Liver (tissue), 9 donors: ENCODE results near the gene PIEZO2. TPM values are rescaled to one million over a fixed set of nuclear protein-coding genes. Genes with fewer than 3 reads are reported as not detected.

Source experiments
- DNase-seq: peaks from one replicate; pipeline ENCODE4 v3.0.0-alpha.2; 2017; ENCODE audit warnings: low spot score
- H3K27ac ChIP-seq, 2 donors: one replicate each; pipeline ENCODE4 v1.7.0; 2013; ENCODE audit warnings: inconsistent platforms in 2 of 2, low read length in 2 of 2, control low read depth in 1 of 2, low read depth in 1 of 2, mild to moderate bottlenecking in 1 of 2
- H3K27me3 ChIP-seq, 4 donors: one replicate each; pipeline versions ENCODE4 v1.6.1 to v1.7.0; 2013; ENCODE audit warnings: low read length in 3 of 4, inconsistent platforms in 1 of 4, mild to moderate bottlenecking in 1 of 4, moderate library complexity in 1 of 4; ENCODE audit not compliant: control insufficient read depth in 4 of 4, insufficient read depth in 4 of 4
- H3K36me3 ChIP-seq, 4 donors: one replicate each; pipeline versions ENCODE4 v1.6.1 to v1.7.0; 2013; ENCODE audit warnings: low read length in 3 of 4, mild to moderate bottlenecking in 3 of 4, low read depth in 1 of 4, moderate library complexity in 1 of 4; ENCODE audit not compliant: control insufficient read depth in 4 of 4, insufficient read depth in 3 of 4
- H3K4me1 ChIP-seq, 4 donors: one replicate each; pipeline versions ENCODE4 v1.6.1 to v1.7.0; 2013; ENCODE audit warnings: low read length in 3 of 4, mild to moderate bottlenecking in 3 of 4, moderate library complexity in 1 of 4; ENCODE audit not compliant: control insufficient read depth in 4 of 4, insufficient read depth in 4 of 4
- H3K4me3 ChIP-seq, 3 donors: one replicate each; pipeline versions ENCODE4 v1.6.1 to v1.7.0; 2013; ENCODE audit warnings: low read length in 3 of 3, control low read depth in 1 of 3, low read depth in 1 of 3, mild to moderate bottlenecking in 1 of 3
- H3K9ac ChIP-seq, 2 donors: one replicate each; pipeline ENCODE4 v1.7.0; 2013; ENCODE audit warnings: low read length in 2 of 2, mild to moderate bottlenecking in 2 of 2, moderate library complexity in 2 of 2, control low read depth in 1 of 2, low read depth in 1 of 2
- H3K9me3 ChIP-seq, 4 donors: one replicate each; pipeline versions ENCODE4 v1.6.1 to v1.7.0; 2013; ENCODE audit warnings: low read length in 3 of 4; ENCODE audit not compliant: control insufficient read depth in 4 of 4
- ATF3 ChIP-seq: IDR thresholded peaks from 2 replicates; pipeline ENCODE4 v1.6.1; 2016; ENCODE audit warnings: antibody characterized with exemption
- EGR1 ChIP-seq, 2 donors: IDR thresholded peaks; 2 replicates each; pipeline ENCODE4 v1.6.1; 2016 to 2018; ENCODE audit warnings: antibody characterized with exemption in 2 of 2, low read depth in 2 of 2
- FOXA1 ChIP-seq: IDR thresholded peaks from 2 replicates; pipeline ENCODE4 v1.6.1; 2016; ENCODE audit warnings: antibody characterized with exemption
- FOXA2 ChIP-seq: IDR thresholded peaks from 2 replicates; pipeline ENCODE4 v1.6.1; 2016; ENCODE audit warnings: antibody characterized with exemption
- HNF4A ChIP-seq, 2 donors: conservative IDR thresholded peaks; 2 replicates each; pipeline ENCODE4 v1.6.1; 2016; ENCODE audit warnings: antibody characterized with exemption in 2 of 2, mild to moderate bottlenecking in 2 of 2
- HNF4G ChIP-seq: IDR thresholded peaks from 2 replicates; pipeline ENCODE4 v1.6.1; 2016; ENCODE audit warnings: antibody characterized with exemption
- JUND ChIP-seq, 2 donors: IDR thresholded peaks; 2 replicates each; pipeline ENCODE4 v1.6.1; 2016; ENCODE audit warnings: antibody characterized with exemption in 2 of 2
- MAX ChIP-seq: IDR thresholded peaks from 2 replicates; pipeline ENCODE4 v1.6.1; 2016; ENCODE audit warnings: antibody characterized with exemption
- RXRA ChIP-seq, 2 donors: IDR thresholded peaks; 2 replicates each; pipeline ENCODE4 v1.6.1; 2017 to 2018; ENCODE audit warnings: antibody characterized with exemption in 2 of 2, mild to moderate bottlenecking in 1 of 2
- ZBTB33 ChIP-seq: IDR thresholded peaks from 2 replicates; pipeline ENCODE4 v1.6.1; 2016; ENCODE audit warnings: antibody characterized with exemption
- WGBS: extraction: QIAGEN DNeasy Blood & Tissue Kit; methylation state at CpG from one replicate; pipeline ENCODE4 v1.1.7; 2013; 5-methylcytosine and 5-hydroxymethylcytosine counted together
- polyA plus RNA-seq, 2 donors: library from polyadenylated mRNA; stranded (reverse) in 1 of 2; unstranded in 1 of 2; fragments of 200-250 nt in 1 of 2; fragments of >200 nt in 1 of 2; fragmentation: Nextera tagmentation in 1 of 2; extraction: Ambion mirVana in 1 of 2; gene quantifications; one replicate each; pipeline versions ENCODE4 v1.2.1 to v1.2.3, GENCODE V29; 2013 to 2015
- total RNA-seq, 2 donors: library from RNA; depleted of rRNA; stranded (reverse); fragments of >200 nt; gene quantifications; one replicate each; pipeline ENCODE4 v1.2.3, GENCODE V29; 2014
- TF ChIP-seq, protein P1 (sequence below): IDR thresholded peaks from 2 replicates; pipeline ENCODE4 v1.6.1; 2016; ENCODE audit warnings: antibody characterized with exemption, mild to moderate bottlenecking
- donor health status: healthy.
- donor health status: healthy.
- donor health status: healthy.
- donor health status: healthy.
- donor health status: healthy.

PIEZO2 gene
- total and polyA plus RNA-seq, 4 donors, result 1.1 to 12.3 (median 4.8) TPM

GRCh38 chr18:10724666-10725065 is 424.7 kb downstream of the PIEZO2 start (continued):
- TF ChIP-seq ZBTB33, result no peak
- TF ChIP-seq HNF4A (conservative IDR thresholded peaks at IDR 0.05), result no peak

- H3K4me1 ChIP-seq, result no peaks in the 10 kb centered on the region
- TF ChIP-seq, protein P1, sequence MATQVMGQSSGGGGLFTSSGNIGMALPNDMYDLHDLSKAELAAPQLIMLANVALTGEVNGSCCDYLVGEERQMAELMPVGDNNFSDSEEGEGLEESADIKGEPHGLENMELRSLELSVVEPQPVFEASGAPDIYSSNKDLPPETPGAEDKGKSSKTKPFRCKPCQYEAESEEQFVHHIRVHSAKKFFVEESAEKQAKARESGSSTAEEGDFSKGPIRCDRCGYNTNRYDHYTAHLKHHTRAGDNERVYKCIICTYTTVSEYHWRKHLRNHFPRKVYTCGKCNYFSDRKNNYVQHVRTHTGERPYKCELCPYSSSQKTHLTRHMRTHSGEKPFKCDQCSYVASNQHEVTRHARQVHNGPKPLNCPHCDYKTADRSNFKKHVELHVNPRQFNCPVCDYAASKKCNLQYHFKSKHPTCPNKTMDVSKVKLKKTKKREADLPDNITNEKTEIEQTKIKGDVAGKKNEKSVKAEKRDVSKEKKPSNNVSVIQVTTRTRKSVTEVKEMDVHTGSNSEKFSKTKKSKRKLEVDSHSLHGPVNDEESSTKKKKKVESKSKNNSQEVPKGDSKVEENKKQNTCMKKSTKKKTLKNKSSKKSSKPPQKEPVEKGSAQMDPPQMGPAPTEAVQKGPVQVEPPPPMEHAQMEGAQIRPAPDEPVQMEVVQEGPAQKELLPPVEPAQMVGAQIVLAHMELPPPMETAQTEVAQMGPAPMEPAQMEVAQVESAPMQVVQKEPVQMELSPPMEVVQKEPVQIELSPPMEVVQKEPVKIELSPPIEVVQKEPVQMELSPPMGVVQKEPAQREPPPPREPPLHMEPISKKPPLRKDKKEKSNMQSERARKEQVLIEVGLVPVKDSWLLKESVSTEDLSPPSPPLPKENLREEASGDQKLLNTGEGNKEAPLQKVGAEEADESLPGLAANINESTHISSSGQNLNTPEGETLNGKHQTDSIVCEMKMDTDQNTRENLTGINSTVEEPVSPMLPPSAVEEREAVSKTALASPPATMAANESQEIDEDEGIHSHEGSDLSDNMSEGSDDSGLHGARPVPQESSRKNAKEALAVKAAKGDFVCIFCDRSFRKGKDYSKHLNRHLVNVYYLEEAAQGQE, result no peak
Observed at GRCh38 chr18:10723496-10723895, 425.9 kb downstream of the PIEZO2 start.

DNA sequence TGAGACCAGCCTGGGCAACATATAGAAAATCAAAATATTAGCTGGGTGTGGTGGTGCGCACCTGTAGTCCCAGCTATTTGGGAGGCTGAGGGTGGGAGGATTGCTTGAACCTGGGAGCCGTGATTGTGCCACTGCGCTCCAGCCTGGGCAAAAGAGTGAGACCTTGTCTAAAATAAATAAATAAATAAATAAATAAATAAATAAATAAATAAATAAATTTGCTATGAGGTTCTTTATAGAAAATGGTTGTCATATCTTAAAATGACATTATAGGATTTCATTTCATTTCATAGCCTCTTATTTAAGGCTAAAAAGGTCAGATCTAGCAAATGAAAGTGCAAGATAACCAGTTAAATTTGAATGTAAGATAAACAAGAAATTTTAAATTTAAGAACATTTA is 430.6 kb downstream of the PIEZO2 start:
- no peak overlapping the region for H3K9ac ChIP-seq
- H3K27me3 ChIP-seq, result no peaks in the 10 kb centered on the region
- H3K4me1 ChIP-seq, result no peaks in the 10 kb centered on the region
- no peak for DNase-seq
- WGBS, result 82% methylated on average over 3 of the region's 3 CpGs
- H3K4me3 ChIP-seq, result no peak overlapping the region
- H3K36me3 ChIP-seq, result peaks cover 0 to 3% (median 2%) of the 10 kb centered on the region in 4 donors
- H3K27ac ChIP-seq, result no peak overlapping the region
- TF ChIP-seq HNF4A (conservative IDR thresholded peaks at IDR 0.05) (no peak), ZBTB33 (no peak), FOXA2 (no peak), MAX (no peak), RXRA (IDR thresholded peaks at IDR 0.05) (no peak), HNF4G (no peak), JUND (IDR thresholded peaks at IDR 0.05) (no peak), ATF3 (no peak), FOXA1 (no peak), EGR1 (IDR thresholded peaks at IDR 0.05; ENCODE audit: low read depth in 2 of 2) (no peak)
- TF ChIP-seq, protein P1, result no peak
- H3K9me3 ChIP-seq, result no peaks in the 10 kb centered on the region

More at GRCh38 chr18:10723496-10723895, 425.9 kb downstream of the PIEZO2 start:
- WGBS, result 80% methylated on average over 4 of the region's 4 CpGs
- H3K27ac ChIP-seq, result no peak overlapping the region
- DNase-seq, result no peak
- H3K9me3 ChIP-seq, result no peaks in the 10 kb centered on the region
- no peaks in the 10 kb centered on the region for H3K27me3 ChIP-seq
- H3K9ac ChIP-seq, result no peak overlapping the region
- no peak overlapping the region for H3K4me3 ChIP-seq
- H3K36me3 ChIP-seq, result no peaks in the 10 kb centered on the region
